GM18508 (cell line): ENCODE data around the gene ETV6.

ENCODE experiments used
- ATAC-seq: cut with Tn5 transposase; IDR thresholded peaks from one replicate; pipeline ENCODE4 v1.9.1; 2021; ENCODE audit warnings: moderate number of reproducible peaks; ENCODE audit not compliant: insufficient read depth, unreplicated experiment

Gene ETV6

GRCh38 chr12:11815397-11815796 lies 165.9 kb downstream of the ETV6 start:
- ATAC-seq: no peak

DNA sequence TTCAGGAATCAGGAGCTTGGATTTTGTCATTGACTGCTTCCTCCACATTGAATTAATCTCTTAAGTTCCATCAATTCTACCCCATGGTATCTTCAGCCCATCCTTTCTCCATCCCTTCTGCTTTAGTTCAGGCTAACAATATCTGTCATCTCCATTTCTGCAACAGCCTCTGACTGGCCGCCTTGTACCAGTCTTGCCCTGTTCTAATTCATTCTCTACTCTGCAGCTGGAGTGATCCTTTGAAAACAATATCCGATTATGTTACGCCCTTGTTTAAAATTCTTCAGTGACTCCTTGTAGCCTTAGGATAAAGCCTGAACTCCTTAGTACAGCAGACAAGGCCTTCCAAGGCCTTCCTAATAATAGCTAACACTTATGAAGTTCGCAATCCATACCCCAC lies 170.2 kb downstream of the ETV6 start:
- no peak for ATAC-seq

GRCh38 chr12:11820476-11820875 lies 171.0 kb downstream of the ETV6 start:
- ATAC-seq: no peak

- no peak for ATAC-seq
Measured at GRCh38 chr12:11821386-11822080, 172.1 kb downstream of the ETV6 start.

GRCh38 chr12:11822081-11822834 lies 172.8 kb downstream of the ETV6 start:
- no peak for ATAC-seq

DNA sequence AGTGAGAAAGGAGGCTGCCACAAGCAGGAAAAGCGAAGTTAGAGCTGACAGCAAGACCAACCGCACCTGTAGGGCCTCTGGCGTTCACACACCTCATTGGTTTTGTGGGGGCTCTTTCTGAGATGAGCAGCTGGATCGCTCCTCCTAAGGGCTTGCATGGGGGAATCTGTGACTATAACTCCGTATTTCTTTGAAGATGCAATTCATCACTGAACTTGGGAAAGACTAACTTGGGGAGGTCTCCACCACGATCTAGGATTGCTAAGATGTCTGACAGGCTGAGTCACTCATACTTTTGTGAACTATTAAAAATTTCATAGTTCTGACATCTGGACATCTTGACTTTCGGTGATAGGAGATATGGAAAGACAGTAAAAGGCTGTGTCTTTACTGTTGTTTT lies 173.6 kb downstream of the ETV6 start:
- no peak for ATAC-seq

GRCh38 chr12:11823593-11823992 lies 174.1 kb downstream of the ETV6 start:
- no peak for ATAC-seq

DNA sequence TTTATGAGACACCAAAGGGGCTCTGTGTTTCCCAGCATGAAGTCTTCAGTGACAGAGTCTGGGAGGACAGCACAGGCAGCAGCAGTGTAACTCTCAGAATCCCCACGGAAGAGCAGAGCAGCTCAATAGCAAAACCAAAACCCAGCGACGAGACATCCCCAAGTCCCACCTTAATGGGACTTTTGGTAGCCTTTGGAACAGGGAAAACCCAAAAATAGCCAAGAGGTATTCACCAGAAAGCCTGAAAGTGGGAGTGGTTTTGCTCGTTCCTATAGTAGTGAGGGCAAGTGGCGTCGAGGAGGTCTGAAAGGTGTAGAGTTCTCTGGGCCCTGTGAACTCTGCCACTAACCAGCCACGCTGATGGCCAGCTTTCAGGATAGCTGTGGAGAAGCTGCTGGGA lies 174.6 kb downstream of the ETV6 start:
- no peak for ATAC-seq

GRCh38 chr12:11824736-11825135 lies 175.3 kb downstream of the ETV6 start:
- no peak for ATAC-seq

GRCh38 chr12:11825278-11825677 lies 175.8 kb downstream of the ETV6 start:
- no peak for ATAC-seq

DNA sequence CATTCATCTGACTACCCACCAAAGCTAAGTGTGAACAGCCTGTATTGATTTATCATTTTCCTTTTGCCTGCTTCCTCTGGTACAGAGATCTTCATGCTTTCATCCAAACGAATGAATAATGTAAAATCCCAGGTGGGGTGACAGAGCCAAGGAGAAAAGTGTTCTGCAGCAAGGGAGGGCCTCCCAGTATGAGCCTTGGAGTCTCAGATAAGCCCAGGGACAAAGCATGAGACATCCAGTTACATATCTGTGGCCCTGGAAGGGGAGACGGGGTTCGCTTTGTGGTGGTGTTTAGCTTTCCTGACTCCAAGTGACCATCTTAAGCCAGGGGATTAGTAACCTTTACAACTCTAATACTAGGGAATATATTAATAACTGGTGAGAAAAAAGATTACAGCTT lies 177.1 kb downstream of the ETV6 start:
- no peak for ATAC-seq

GRCh38 chr12:11827091-11828061 lies 177.9 kb downstream of the ETV6 start:
- ATAC-seq: no peak

GRCh38 chr12:11829764-11830194 lies 180.3 kb downstream of the ETV6 start:
- no peak for ATAC-seq

DNA sequence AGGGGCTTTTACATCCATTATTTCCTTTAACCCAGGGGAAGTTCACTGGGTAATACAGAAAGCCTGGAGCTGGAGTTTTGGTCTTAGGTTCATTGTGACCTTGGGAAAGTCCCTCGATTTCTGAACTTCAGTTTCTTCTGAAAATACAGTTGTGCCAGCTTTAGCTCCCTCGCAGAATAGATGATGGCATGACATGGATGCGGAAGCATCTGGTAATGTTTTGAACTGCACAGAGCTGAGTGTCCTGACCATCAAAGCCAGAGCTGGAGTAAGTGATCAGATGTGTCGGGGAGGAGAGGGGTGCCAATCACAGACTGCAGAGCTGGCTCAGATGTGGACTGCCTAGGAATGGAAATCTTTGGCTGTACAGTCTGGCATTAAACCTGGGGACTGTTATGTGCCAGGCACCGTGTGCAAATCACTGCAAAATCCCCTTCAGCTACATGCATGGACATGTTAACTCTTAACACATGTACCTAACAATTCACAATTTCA lies 180.9 kb downstream of the ETV6 start:
- ATAC-seq: no peak

GRCh38 chr12:11832093-11832492 lies 182.6 kb downstream of the ETV6 start:
- ATAC-seq: no peak

GRCh38 chr12:11833174-11833895 lies 183.9 kb downstream of the ETV6 start:
- no peak for ATAC-seq

- ATAC-seq: no peak
Measured at GRCh38 chr12:11834104-11834812, 184.8 kb downstream of the ETV6 start.

GRCh38 chr12:11834931-11835330 lies 185.5 kb downstream of the ETV6 start:
- ATAC-seq: no peak
